Mesenchymal stem cell (in vitro differentiated cells and primary cell): ENCODE data around the gene SLC37A4.

Experiments
- DNase-seq: peaks from one replicate; pipeline ENCODE4 v3.0.0-alpha.2; 2013
- H2AFZ ChIP-seq: one replicate; pipeline ENCODE4 v1.6.1; 2013; ENCODE audit warnings: low read depth, mild to moderate bottlenecking, control low read depth, inconsistent platforms, low read length, moderate library complexity
- H2AK5ac ChIP-seq: 2 replicates; pipeline ENCODE4 v1.6.1; 2013; ENCODE audit warnings: low read length, moderate library complexity, mild to moderate bottlenecking, inconsistent platforms; ENCODE audit not compliant: severe bottlenecking
- H2BK120ac ChIP-seq: one replicate; pipeline ENCODE4 v1.6.1; 2013; ENCODE audit warnings: low read depth, mild to moderate bottlenecking, inconsistent platforms, low read length, moderate library complexity
- H2BK12ac ChIP-seq, 2 experiments: one replicate each; pipeline ENCODE4 v1.6.1; 2013; ENCODE audit warnings: inconsistent platforms in 2 of 2, low read length in 2 of 2, mild to moderate bottlenecking in 2 of 2, moderate library complexity in 2 of 2, control low read depth in 1 of 2
- H2BK15ac ChIP-seq: one replicate; pipeline ENCODE4 v1.6.1; 2013; ENCODE audit warnings: mild to moderate bottlenecking, low read depth, inconsistent platforms; ENCODE audit not compliant: poor library complexity, severe bottlenecking
- H2BK5ac ChIP-seq: 2 replicates; pipeline ENCODE4 v1.6.1; 2013; ENCODE audit warnings: low read depth, mild to moderate bottlenecking, low read length, control low read depth, inconsistent platforms; ENCODE audit not compliant: poor library complexity, severe bottlenecking
- H3K14ac ChIP-seq, 2 experiments: one replicate each; pipeline ENCODE4 v1.6.1; 2013; ENCODE audit warnings: inconsistent platforms in 2 of 2, low read length in 2 of 2, control low read depth in 1 of 2, mild to moderate bottlenecking in 1 of 2, moderate library complexity in 1 of 2
- H3K18ac ChIP-seq, 2 experiments: one replicate each; pipeline ENCODE4 v1.6.1; 2013; ENCODE audit warnings: inconsistent platforms in 2 of 2, low read length in 2 of 2, control low read depth in 1 of 2, low read depth in 1 of 2, mild to moderate bottlenecking in 1 of 2
- H3K23ac ChIP-seq, 2 experiments: one replicate each; pipeline ENCODE4 v1.6.1; 2013; ENCODE audit warnings: inconsistent platforms in 2 of 2, low read length in 2 of 2, mild to moderate bottlenecking in 2 of 2, moderate library complexity in 2 of 2, control low read depth in 1 of 2
- H3K27ac ChIP-seq: 2 replicates; pipeline ENCODE4 v1.5.1; 2013; ENCODE audit warnings: mild to moderate bottlenecking, moderate library complexity, low read length, control low read depth, inconsistent platforms; ENCODE audit not compliant: poor library complexity, severe bottlenecking
- H3K27me3 ChIP-seq, 2 experiments: 2 replicates each; pipeline versions ENCODE4 v1.6.1 to v1.7.0; 2013; ENCODE audit warnings: low read length in 2 of 2, mild to moderate bottlenecking in 2 of 2, moderate library complexity in 2 of 2, control low read depth in 1 of 2, inconsistent platforms in 1 of 2; ENCODE audit not compliant: control insufficient read depth in 1 of 2, insufficient read depth in 1 of 2
- H3K36me3 ChIP-seq, 2 experiments: 2 replicates each; pipeline versions ENCODE4 v1.6.1 to v1.7.0; 2013; ENCODE audit warnings: low read length in 2 of 2, control low read depth in 1 of 2, inconsistent platforms in 1 of 2, low read depth in 1 of 2, mild to moderate bottlenecking in 1 of 2; ENCODE audit not compliant: insufficient read depth in 2 of 2, control insufficient read depth in 1 of 2
- H3K4ac ChIP-seq, 2 experiments: one replicate each; pipeline ENCODE4 v1.6.1; 2013; ENCODE audit warnings: inconsistent platforms in 2 of 2, low read length in 2 of 2, mild to moderate bottlenecking in 2 of 2, moderate library complexity in 2 of 2, control low read depth in 1 of 2, low read depth in 1 of 2
- H3K4me1 ChIP-seq: 2 replicates; pipeline ENCODE4 v1.6.1; 2013; ENCODE audit warnings: low read depth, low read length, control low read depth; ENCODE audit not compliant: control insufficient read depth, insufficient read depth
- H3K4me2 ChIP-seq: 2 replicates; pipeline ENCODE4 v1.6.1; 2013; ENCODE audit warnings: low read length, mild to moderate bottlenecking, inconsistent platforms; ENCODE audit not compliant: poor library complexity, severe bottlenecking
- H3K4me3 ChIP-seq, 2 experiments: 2 replicates each; pipeline versions ENCODE4 v1.5.1 to v1.7.0; 2013; ENCODE audit warnings: low read length in 2 of 2, mild to moderate bottlenecking in 2 of 2, control low read depth in 1 of 2, low read depth in 1 of 2; ENCODE audit not compliant: insufficient read depth in 1 of 2
- H3K79me1 ChIP-seq: replicated peaks from 2 replicates; pipeline ENCODE4 v1.6.1; 2013; ENCODE audit warnings: mild to moderate bottlenecking, control low read depth, low read length, inconsistent platforms; ENCODE audit not compliant: poor library complexity, severe bottlenecking
- H3K9ac ChIP-seq: 2 replicates; pipeline ENCODE4 v1.7.0; 2013; ENCODE audit warnings: mild to moderate bottlenecking, low read length, moderate library complexity
- H3K9me3 ChIP-seq: 2 replicates; pipeline ENCODE4 v1.7.0; 2013; ENCODE audit warnings: mild to moderate bottlenecking, low read length; ENCODE audit not compliant: control insufficient read depth
- H4K8ac ChIP-seq: one replicate; pipeline ENCODE4 v1.6.1; 2013; ENCODE audit warnings: inconsistent platforms, mild to moderate bottlenecking, low read length, moderate library complexity
- H4K91ac ChIP-seq: one replicate; pipeline ENCODE4 v1.6.1; 2013; ENCODE audit warnings: mild to moderate bottlenecking, low read length, inconsistent platforms
- WGBS: methylation state at CpG from one replicate; pipeline ENCODE4 v1.1.7; 2013; ENCODE audit warnings: mixed read lengths; 5-methylcytosine and 5-hydroxymethylcytosine counted together

The SLC37A4 gene

GRCh38 chr11:119054418-119054817 lies 23.7 kb upstream of the SLC37A4 start:
- Histone ChIP-seq H3K9ac (no peak overlapping the region), H2BK15ac (no peak overlapping the region)

GRCh38 chr11:119052163-119052814 lies 21.6 kb upstream of the SLC37A4 start:
- Histone ChIP-seq H3K14ac (no peak overlapping the region), H3K4me3 (no peak overlapping the region), H3K18ac (no peak overlapping the region), H2BK5ac (no peak overlapping the region), H4K91ac (no peak overlapping the region), H4K8ac (no peak overlapping the region), H3K27me3 (no peaks in the 10 kb centered on the region), H3K4ac (no peak overlapping the region), H3K36me3 (peaks cover 72 to 83% of the 10 kb centered on the region in 2 experiments), H3K23ac (no peak overlapping the region), H2BK15ac (no peak overlapping the region), H3K9me3 (no peaks in the 10 kb centered on the region), H2BK12ac (no peak overlapping the region), H2BK120ac (no peak overlapping the region), H2AK5ac (no peak overlapping the region), H3K27ac (no peak overlapping the region), H3K79me1 (peaks cover 46% of the 10 kb centered on the region), H3K4me2 (no peak overlapping the region), H2AFZ (no peak overlapping the region), H3K9ac (no peak overlapping the region), H3K4me1 (peaks cover 10% of the 10 kb centered on the region)
- WGBS: 97% methylated on average over 22 of the region's 23 CpGs
- DNase-seq: no peak

More at GRCh38 chr11:119054418-119054817, 23.7 kb upstream of the SLC37A4 start:
- no peak overlapping the region for H2AFZ ChIP-seq
- no peak overlapping the region for H2BK5ac ChIP-seq
- H3K27ac ChIP-seq: no peak overlapping the region
- H3K4me2 ChIP-seq: no peak overlapping the region
- H3K36me3 ChIP-seq: peaks cover 51 to 62% of the 10 kb centered on the region in 2 experiments
- no peaks in the 10 kb centered on the region for H3K9me3 ChIP-seq
- no peak for DNase-seq
- no peak overlapping the region for H3K23ac ChIP-seq
- WGBS: 94% methylated on average over 10 of the region's 10 CpGs
- no peak overlapping the region for H3K4ac ChIP-seq
- no peak overlapping the region for H3K4me3 ChIP-seq
- H4K8ac ChIP-seq: no peak overlapping the region
- H2AK5ac ChIP-seq: no peak overlapping the region
- H3K4me1 ChIP-seq: peaks cover 15% of the 10 kb centered on the region
- H2BK12ac ChIP-seq: no peak overlapping the region
- H2BK120ac ChIP-seq: no peak overlapping the region
- peaks cover 47% of the 10 kb centered on the region for H3K79me1 ChIP-seq
- no peak overlapping the region for H3K14ac ChIP-seq
- H3K18ac ChIP-seq: no peak overlapping the region
- H3K27me3 ChIP-seq: no peaks in the 10 kb centered on the region
- H4K91ac ChIP-seq: no peak overlapping the region

- H4K8ac ChIP-seq: no peak overlapping the region
- no peak overlapping the region for H3K4me2 ChIP-seq
- H2AK5ac ChIP-seq: no peak overlapping the region
- no peak overlapping the region for H2BK5ac ChIP-seq
- no peak for DNase-seq
- no peak overlapping the region for H2BK120ac ChIP-seq
- H3K9me3 ChIP-seq: no peaks in the 10 kb centered on the region
- H3K36me3 ChIP-seq: peaks cover 79 to 90% of the 10 kb centered on the region in 2 experiments
- no peak overlapping the region for H4K91ac ChIP-seq
- H2BK12ac ChIP-seq: no peak overlapping the region
- no peak overlapping the region for H3K9ac ChIP-seq
- H2BK15ac ChIP-seq: no peak overlapping the region
- H3K27ac ChIP-seq: no peak overlapping the region
- H3K27me3 ChIP-seq: no peaks in the 10 kb centered on the region
- H2AFZ ChIP-seq: no peak overlapping the region
- 95% methylated on average over 16 of the region's 17 CpGs for WGBS
- H3K14ac ChIP-seq: no peak overlapping the region
- peaks cover 8% of the 10 kb centered on the region for H3K4me1 ChIP-seq
- no peak overlapping the region for H3K23ac ChIP-seq
- H3K4ac ChIP-seq: no peak overlapping the region
- H3K18ac ChIP-seq: no peak overlapping the region
- H3K4me3 ChIP-seq: no peak overlapping the region
- peaks cover 46% of the 10 kb centered on the region for H3K79me1 ChIP-seq
These were observed 20.9 kb upstream of the SLC37A4 start for GRCh38 chr11:119051440-119052162.

GRCh38 chr11:119049081-119049480 lies 18.4 kb upstream of the SLC37A4 start:
- Histone ChIP-seq H3K27ac (no peak overlapping the region), H2BK12ac (no peak overlapping the region), H3K14ac (no peak overlapping the region), H3K4me3 (no peak overlapping the region), H3K4me2 (no peak overlapping the region), H3K23ac (no peak overlapping the region), H3K9ac (no peak overlapping the region), H3K18ac (no peak overlapping the region), H2AFZ (no peak overlapping the region), H3K4me1 (no peaks in the 10 kb centered on the region), H3K36me3 (peaks cover 88 to 97% of the 10 kb centered on the region in 2 experiments), H4K91ac (no peak overlapping the region), H3K4ac (no peak overlapping the region), H2BK15ac (no peak overlapping the region), H2BK120ac (no peak overlapping the region), H3K27me3 (no peaks in the 10 kb centered on the region), H2BK5ac (no peak overlapping the region), H4K8ac (no peak overlapping the region), H3K9me3 (no peaks in the 10 kb centered on the region), H2AK5ac (no peak overlapping the region), H3K79me1 (peaks cover 32% of the 10 kb centered on the region)
- 94% methylated on average over 7 of the region's 7 CpGs for WGBS
- DNase-seq: no peak
